ENCODE data around the gene SLC25A13. TPM values are rescaled to one million over a fixed set of nuclear protein-coding genes. Genes with fewer than 3 reads are reported as not detected.

Gene SLC25A13
- total and polyA plus RNA-seq, 8 donors, result 20.2 to 41.2 (median 25.1) TPM

DNA sequence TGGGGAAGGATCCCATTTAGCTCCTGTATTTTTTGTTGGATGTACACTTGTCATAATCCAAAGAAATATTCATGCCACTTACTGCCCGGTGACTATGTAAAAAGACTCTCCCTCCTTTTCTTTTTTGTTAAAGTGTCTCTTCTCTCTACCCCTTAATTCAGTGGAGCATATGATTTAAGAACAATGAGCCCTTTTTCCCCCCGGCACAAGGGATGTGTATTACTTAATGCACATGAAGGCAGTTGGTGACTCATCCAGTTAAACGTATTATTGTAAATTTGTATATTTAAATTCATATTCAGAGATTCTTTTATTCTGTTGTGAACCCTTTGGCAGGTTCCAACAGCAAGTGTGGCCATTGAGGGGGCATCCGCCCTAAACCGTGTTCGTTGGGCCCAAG lies 241.9 kb downstream of the SLC25A13 start:
- Histone ChIP-seq H3K4me1 (peaks cover 0 to 8% of the 10 kb centered on the region in 2 donors), H3K27ac (no peak overlapping the region), H3K9me3 (no peaks in the 10 kb centered on the region), H3K27me3 (peaks cover 22 to 35% of the 10 kb centered on the region in 2 donors), H3K4me3 (no peak overlapping the region), H3K36me3 (no peaks in the 10 kb centered on the region)
- intact Hi-C loops (cut with DNase I), result no loop called here
- DNase-seq (no peak), ATAC-seq (no peak)
- TF ChIP-seq CTCF (IDR thresholded peaks at IDR 0.05), result no peak

DNA sequence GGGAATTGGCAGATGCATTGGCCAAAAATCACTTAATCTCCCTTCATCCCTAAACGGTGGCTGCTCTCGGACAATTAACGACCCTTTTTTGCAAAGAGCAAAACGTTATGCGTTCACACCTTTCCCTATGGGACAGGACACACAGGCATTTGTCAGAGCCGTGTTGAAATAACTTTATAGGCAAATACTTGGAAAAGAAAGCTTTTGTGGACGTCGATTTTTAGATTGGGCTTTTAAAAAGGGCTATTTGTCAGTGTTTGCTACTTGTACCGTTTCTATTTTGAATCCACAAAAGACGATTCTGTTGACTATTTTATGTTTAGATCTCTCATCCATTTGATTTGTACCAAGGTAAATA lies 245.6 kb downstream of the SLC25A13 start:
- intact Hi-C loops (cut with DNase I), result loop anchor here in 1 of 2 donors (5.0 kb wide), 1 partner anchor 951 kb away; no protein-coding TSS in a partner anchor
- H3K4me1 ChIP-seq, result peaks cover 0 to 8% of the 10 kb centered on the region in 2 donors
- no peaks in the 10 kb centered on the region for H3K9me3 ChIP-seq
- H3K27ac ChIP-seq, result no peak overlapping the region
- no peak for TF ChIP-seq CTCF (IDR thresholded peaks at IDR 0.05)
- no peaks in the 10 kb centered on the region for H3K36me3 ChIP-seq
- ATAC-seq, result no peak
- peaks cover 22 to 36% of the 10 kb centered on the region in 2 donors for H3K27me3 ChIP-seq
- peak overlapping the region in 1 of 2 donors; percentile 28 for H3K4me3 ChIP-seq
- DNase-seq, result no peak

DNA sequence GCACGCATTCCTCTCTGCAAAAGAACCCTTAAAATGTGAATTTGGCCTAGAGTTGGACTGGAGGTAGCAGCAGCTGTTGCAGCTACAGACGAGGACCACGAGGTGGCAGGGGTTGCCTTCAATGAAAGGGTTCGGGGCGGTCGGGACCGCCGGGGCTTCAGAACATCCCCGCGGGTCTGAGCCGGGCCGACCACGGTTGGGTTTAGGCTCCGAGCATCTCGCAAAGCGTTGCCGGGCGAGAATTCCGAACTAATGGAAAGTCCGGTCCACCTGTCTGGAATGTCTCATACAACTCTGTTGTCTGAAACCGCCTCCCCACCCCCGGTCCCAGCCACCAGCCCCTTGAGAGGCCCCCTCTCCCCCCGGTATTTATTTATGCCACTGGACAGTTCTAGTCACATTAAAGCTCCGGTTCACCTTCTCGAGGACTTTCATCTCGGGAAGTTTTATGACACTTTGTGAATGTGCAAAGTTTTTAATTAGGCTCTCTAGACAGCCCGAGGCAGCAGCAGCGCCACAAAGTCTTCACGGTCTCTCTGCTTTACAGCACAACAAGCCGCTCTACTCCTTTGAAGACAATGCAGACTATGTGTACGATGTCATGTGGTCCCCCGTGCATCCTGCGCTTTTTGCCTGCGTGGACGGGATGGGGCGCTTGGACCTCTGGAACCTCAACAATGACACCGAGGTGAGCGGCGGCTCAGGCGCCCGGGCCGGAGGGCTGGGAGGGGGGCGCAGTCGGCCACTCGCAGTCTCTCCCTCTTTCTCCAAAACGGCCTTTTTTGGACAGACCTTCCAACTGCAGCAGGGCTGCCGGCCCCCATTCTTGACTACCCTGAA lies 246.2 kb downstream of the SLC25A13 start:
- Histone ChIP-seq H3K9me3 (no peaks in the 10 kb centered on the region), H3K27ac (no peak overlapping the region), H3K4me3 (peak overlapping the region; percentile 26 to 28), H3K36me3 (no peaks in the 10 kb centered on the region), H3K4me1 (peaks cover 0 to 8% of the 10 kb centered on the region in 2 donors), H3K27me3 (peaks cover 22 to 42% of the 10 kb centered on the region in 2 donors)
- intact Hi-C loops (cut with DNase I), result loop anchor here in 1 of 2 donors (5.0 kb wide), 1 partner anchor 952 kb away; no protein-coding TSS in a partner anchor
- ATAC-seq (peak; percentile 98), DNase-seq (peak; percentile 50 to 86 (median 71))
- peak; percentile 65 to 76 for TF ChIP-seq CTCF (IDR thresholded peaks at IDR 0.05)

GRCh38 chr7:96074871-96075270 lies 247.0 kb downstream of the SLC25A13 start:
- TF ChIP-seq CTCF (IDR thresholded peaks at IDR 0.05), result no peak
- no peaks in the 10 kb centered on the region for H3K9me3 ChIP-seq
- H3K36me3 ChIP-seq, result no peaks in the 10 kb centered on the region
- no peak overlapping the region for H3K4me3 ChIP-seq
- DNase-seq (no peak), ATAC-seq (no peak)
- no peak overlapping the region for H3K27ac ChIP-seq
- intact Hi-C loops (cut with DNase I), result loop anchor here in 1 of 2 donors (5.0 kb wide), 1 partner anchor 952 kb away; no protein-coding TSS in a partner anchor
- peaks cover 22 to 43% of the 10 kb centered on the region in 2 donors for H3K27me3 ChIP-seq
- H3K4me1 ChIP-seq, result peaks cover 0 to 8% of the 10 kb centered on the region in 2 donors

Small RNA genes lying within 50 kb of the gene (microRNA-seq; reads per million reads assigned to microRNA genes)
- gene MIR591, result 0 reads per million in 2 donors

Data from left lung (tissue), 10 donors.